ENCODE data around the gene GALNT16. TPM values are rescaled to one million over a fixed set of nuclear protein-coding genes. Genes with fewer than 3 reads are reported as not detected.
A peak's percentile ranks its signal among the peaks of the same experiment; 100 is the strongest.

The GALNT16 gene
- polyA plus RNA-seq, 1 experiment, result 1.3 TPM

- no peak for TF ChIP-seq CTCF (IDR thresholded peaks at IDR 0.05; ENCODE audit: low read depth, low read length)
- POLR2A ChIA-PET, result no interaction called here
- no peak overlapping the region for H3K4me3 ChIP-seq (ENCODE audit: low read depth, low read length)
- H3K9me3 ChIP-seq (ENCODE audit: control insufficient read depth, insufficient read depth, low read length), result no peaks in the 10 kb centered on the region
- H3K27me3 ChIP-seq (ENCODE audit: control insufficient read depth, insufficient read depth, low read length), result peaks cover 13% of the 10 kb centered on the region
- DNase-seq (ENCODE audit: low read depth, low spot score), result no peak
- CTCF ChIA-PET, result no interaction called here
- no peak overlapping the region for H3K27ac ChIP-seq (ENCODE audit: low read depth, low read length)
Observed at GRCh38 chr14:69249603-69250002, 10.4 kb upstream of the GALNT16 start.

DNA sequence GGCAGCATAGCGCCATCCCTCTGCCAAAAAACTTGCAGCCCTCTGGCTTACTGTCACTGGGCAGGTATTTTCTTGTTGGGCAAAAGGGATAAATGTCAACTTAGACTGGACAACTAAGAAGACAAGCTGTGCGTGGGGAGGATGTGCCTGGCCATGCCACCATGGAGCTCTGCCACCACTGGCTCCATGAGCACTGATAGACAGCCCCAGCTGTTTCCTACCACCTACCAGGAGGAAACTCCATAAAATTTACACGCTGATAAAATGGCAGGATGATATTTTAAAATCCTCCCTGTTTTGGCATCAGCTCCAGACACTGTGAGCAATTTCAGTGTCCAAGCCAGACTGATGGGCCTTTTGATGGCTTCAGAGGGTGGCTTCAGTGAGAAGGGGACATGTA is 7.1 kb upstream of the GALNT16 start:
- ChIA-PET POLR2A (no interaction called here), CTCF (no interaction called here)
- H3K4me3 ChIP-seq (ENCODE audit: low read depth, low read length), result no peak overlapping the region
- DNase-seq (ENCODE audit: low read depth, low spot score), result no peak
- no peak overlapping the region for H3K27ac ChIP-seq (ENCODE audit: low read depth, low read length)
- peaks cover 33% of the 10 kb centered on the region for H3K27me3 ChIP-seq (ENCODE audit: control insufficient read depth, insufficient read depth, low read length)
- no peaks in the 10 kb centered on the region for H3K9me3 ChIP-seq (ENCODE audit: control insufficient read depth, insufficient read depth, low read length)
- no peak for TF ChIP-seq CTCF (IDR thresholded peaks at IDR 0.05; ENCODE audit: low read depth, low read length)

- ChIA-PET CTCF (no interaction called here), POLR2A (no interaction called here)
- Histone ChIP-seq H3K4me3 (ENCODE audit: low read depth, low read length) (peak overlapping the region; percentile 63), H3K27ac (ENCODE audit: low read depth, low read length) (no peak overlapping the region), H3K9me3 (ENCODE audit: control insufficient read depth, insufficient read depth, low read length) (no peaks in the 10 kb centered on the region), H3K27me3 (ENCODE audit: control insufficient read depth, insufficient read depth, low read length) (peaks cover 54% of the 10 kb centered on the region)
- TF ChIP-seq CTCF (IDR thresholded peaks at IDR 0.05; ENCODE audit: low read depth, low read length), result no peak
- DNase-seq (ENCODE audit: low read depth, low spot score), result no peak
Observed at GRCh38 chr14:69259168-69259526, 811 bp upstream of the GALNT16 start.

DNA sequence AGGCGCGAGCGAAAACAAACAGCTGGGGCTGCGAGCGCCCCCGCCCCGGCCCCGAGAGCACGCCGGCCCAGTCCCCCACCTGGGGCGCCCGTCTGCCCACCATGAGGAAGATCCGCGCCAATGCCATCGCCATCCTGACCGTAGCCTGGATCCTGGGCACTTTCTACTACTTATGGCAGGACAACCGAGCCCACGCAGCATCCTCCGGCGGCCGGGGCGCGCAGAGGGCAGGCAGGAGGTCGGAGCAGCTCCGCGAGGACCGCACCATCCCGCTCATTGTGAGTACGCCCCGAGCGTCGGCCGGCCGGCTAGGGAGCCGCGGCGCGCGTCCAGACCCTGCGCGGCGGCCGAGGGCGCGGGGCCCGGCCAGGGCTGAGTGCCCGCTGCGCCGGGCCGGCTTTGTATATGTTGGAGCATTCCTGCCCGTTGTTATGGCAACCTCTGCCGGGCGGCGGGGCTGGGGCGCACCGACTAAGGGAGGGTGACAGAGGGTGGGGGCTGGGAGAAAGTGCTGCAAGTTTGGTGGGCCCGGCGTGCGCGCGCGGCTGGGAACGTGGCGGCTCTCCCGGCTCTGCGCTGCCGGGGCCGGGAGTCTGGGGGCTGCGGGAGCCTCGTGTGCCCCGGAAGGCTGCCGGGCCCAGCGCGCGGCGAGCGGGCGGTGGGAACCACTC is 367 bp downstream of the GALNT16 start:
- Histone ChIP-seq H3K9me3 (ENCODE audit: control insufficient read depth, insufficient read depth, low read length) (no peaks in the 10 kb centered on the region), H3K27me3 (ENCODE audit: control insufficient read depth, insufficient read depth, low read length) (peaks cover 53% of the 10 kb centered on the region), H3K27ac (ENCODE audit: low read depth, low read length) (no peak overlapping the region), H3K4me3 (ENCODE audit: low read depth, low read length) (peak overlapping the region; percentile 63)
- no peak for TF ChIP-seq CTCF (IDR thresholded peaks at IDR 0.05; ENCODE audit: low read depth, low read length)
- POLR2A ChIA-PET, result no interaction called here
- no peak for DNase-seq (ENCODE audit: low read depth, low spot score)
- CTCF ChIA-PET, result interaction anchor here (0.7 kb wide), 1 partner anchor 141 kb away, joined by 3 read pairs; no protein-coding TSS in a partner anchor

DNA sequence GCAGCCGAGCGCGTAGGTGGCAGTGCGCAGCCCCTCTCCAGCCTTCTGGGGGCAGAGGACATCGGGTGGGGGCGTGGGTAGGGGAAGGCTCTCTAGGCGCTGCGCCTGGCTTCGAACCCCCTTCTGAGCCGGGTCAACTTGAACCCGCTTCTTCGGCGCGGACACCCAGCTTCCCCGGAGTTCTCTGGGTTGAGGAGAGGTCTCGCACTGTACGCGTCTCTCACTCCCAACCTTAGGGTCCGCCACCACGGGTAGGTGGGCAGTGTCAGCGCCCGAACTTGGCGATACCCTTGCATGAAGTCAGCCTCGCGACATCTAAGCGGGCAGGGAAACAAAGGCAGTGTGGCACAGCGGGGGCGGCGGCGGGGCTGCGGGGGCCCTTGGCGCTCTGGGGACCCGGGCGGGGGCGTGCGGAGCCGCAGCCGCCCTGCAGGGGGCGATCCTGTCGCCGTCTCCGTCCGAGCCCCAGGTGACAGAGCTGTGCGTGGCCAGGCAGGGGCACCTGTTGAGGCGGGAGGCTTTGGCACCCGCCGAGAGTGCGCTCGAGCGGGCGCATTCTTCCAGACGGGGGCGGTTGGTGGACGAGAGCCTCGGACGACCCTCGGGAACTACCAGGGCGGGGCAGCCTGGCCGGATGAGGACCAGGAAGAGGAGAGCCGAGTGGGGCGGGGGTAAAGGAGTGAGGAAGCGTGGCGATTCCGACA is 1.1 kb downstream of the GALNT16 start:
- ChIA-PET POLR2A (no interaction called here), CTCF (interaction anchor here (0.7 to 1.0 kb wide), 2 partner anchors 10 to 141 kb away, joined by 3 read pairs; no protein-coding TSS in a partner anchor)
- H3K4me3 ChIP-seq (ENCODE audit: low read depth, low read length), result peak overlapping the region; percentile 63
- peak; percentile 37 for TF ChIP-seq CTCF (IDR thresholded peaks at IDR 0.05; ENCODE audit: low read depth, low read length)
- no peaks in the 10 kb centered on the region for H3K9me3 ChIP-seq (ENCODE audit: control insufficient read depth, insufficient read depth, low read length)
- H3K27ac ChIP-seq (ENCODE audit: low read depth, low read length), result no peak overlapping the region
- peaks cover 50% of the 10 kb centered on the region for H3K27me3 ChIP-seq (ENCODE audit: control insufficient read depth, insufficient read depth, low read length)
- DNase-seq (ENCODE audit: low read depth, low spot score), result no peak

Measured in AG04450 (cell line).